ENCODE results near the gene ACTR2.

GRCh38 chr2:65314801-65315441 lies 87.3 kb downstream of the ACTR2 start:
- TF ChIP-seq ZNF211 (tag by site-specific recombination; IDR thresholded peaks at IDR 0.05; ENCODE audit: low read depth), result no peak
- TF ChIP-seq AEBP2 (tag by site-specific recombination; IDR thresholded peaks at IDR 0.05; ENCODE audit: borderline replicate concordance), result no peak
- no peak for TF ChIP-seq REST (tag by site-specific recombination; IDR thresholded peaks at IDR 0.05)
- TF ChIP-seq SCRT2 (tag by site-specific recombination; IDR thresholded peaks at IDR 0.05), result no peak
- TF ChIP-seq SP2 (tag by site-specific recombination; IDR thresholded peaks at IDR 0.05), result no peak
- TF ChIP-seq ZNF416 (tag by site-specific recombination; IDR thresholded peaks at IDR 0.05), result no peak
- no peak for TF ChIP-seq ZNF202 (tag by site-specific recombination; IDR thresholded peaks at IDR 0.05; ENCODE audit: borderline replicate concordance)
- TF ChIP-seq ZNF768 (tag by site-specific recombination; IDR thresholded peaks at IDR 0.05), result no peak
- TF ChIP-seq CTCF (tag by site-specific recombination; IDR thresholded peaks at IDR 0.05), result no peak
- TF ChIP-seq ZNF777 (tag by site-specific recombination; IDR thresholded peaks at IDR 0.05; ENCODE audit: borderline replicate concordance), result no peak
- no peak for TF ChIP-seq SALL2 (tag by site-specific recombination; IDR thresholded peaks at IDR 0.05; ENCODE audit: borderline replicate concordance)
- no peak for TF ChIP-seq YY1 (tag by site-specific recombination; IDR thresholded peaks at IDR 0.05)
- TF ChIP-seq ZNF335 (tag by site-specific recombination; conservative IDR thresholded peaks at IDR 0.05), result no peak
